ENCODE measurements around the gene CTSS.
"Not testable (repeated sequence)": the region's sequence is repeated elsewhere in the genome, so short reads cannot be mapped to it uniquely, and the experiment has no call there.

The CTSS gene

DNA sequence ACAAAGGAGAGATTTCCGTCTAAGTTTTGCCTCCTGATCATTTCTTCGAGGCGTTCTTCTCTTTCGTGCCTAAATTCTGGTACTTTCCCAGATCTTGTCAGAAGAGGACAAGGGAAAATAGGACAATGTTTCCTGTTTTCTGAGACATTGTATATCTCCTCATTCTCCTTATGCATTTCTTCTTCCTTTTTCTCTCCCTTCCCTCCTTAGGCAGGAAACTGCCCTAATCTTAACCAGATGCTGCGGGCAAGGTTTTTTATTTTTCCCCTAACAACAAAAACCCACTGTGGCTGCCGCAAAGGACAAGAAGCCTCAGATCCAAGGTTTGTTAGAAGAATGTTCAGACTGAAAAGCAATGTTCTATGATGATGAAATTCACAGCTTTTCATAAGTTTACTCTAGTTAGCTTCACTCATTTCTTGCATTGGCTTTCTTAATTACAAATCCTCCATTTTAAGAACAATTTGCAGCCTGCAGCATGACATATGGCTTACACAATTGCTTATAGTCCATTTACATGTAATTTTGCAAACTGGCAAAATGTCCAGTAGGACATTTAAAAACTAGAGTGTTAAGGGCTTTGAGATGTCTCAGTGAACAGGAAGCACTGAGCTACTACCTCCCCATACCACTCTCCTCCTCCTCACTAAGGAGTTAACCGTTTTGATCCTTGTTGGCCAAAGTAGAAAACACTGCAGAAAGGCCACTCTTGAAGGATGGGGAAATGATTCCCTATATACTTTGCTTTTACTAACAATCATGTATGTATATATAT lies 41.9 kb upstream of the CTSS start:
- no peak for DNase-seq (ENCODE audit: extremely low read depth, low read depth)
- TF ChIP-seq, protein P1, sequence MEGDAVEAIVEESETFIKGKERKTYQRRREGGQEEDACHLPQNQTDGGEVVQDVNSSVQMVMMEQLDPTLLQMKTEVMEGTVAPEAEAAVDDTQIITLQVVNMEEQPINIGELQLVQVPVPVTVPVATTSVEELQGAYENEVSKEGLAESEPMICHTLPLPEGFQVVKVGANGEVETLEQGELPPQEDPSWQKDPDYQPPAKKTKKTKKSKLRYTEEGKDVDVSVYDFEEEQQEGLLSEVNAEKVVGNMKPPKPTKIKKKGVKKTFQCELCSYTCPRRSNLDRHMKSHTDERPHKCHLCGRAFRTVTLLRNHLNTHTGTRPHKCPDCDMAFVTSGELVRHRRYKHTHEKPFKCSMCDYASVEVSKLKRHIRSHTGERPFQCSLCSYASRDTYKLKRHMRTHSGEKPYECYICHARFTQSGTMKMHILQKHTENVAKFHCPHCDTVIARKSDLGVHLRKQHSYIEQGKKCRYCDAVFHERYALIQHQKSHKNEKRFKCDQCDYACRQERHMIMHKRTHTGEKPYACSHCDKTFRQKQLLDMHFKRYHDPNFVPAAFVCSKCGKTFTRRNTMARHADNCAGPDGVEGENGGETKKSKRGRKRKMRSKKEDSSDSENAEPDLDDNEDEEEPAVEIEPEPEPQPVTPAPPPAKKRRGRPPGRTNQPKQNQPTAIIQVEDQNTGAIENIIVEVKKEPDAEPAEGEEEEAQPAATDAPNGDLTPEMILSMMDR (IDR thresholded peaks at IDR 0.05; ENCODE audit: low read depth, low read length, missing control alignments), result no peak

GRCh38 chr1:150805899-150806298 lies 40.3 kb upstream of the CTSS start:
- peak overlapping the region; percentile 53; the same call in 1 of the 2 replicates for H3K4me3 ChIP-seq (replicated peaks; ENCODE audit: low read depth, low read length)
- DNase-seq (ENCODE audit: extremely low read depth, low read depth), result no peak
- TF ChIP-seq, protein P1 (IDR thresholded peaks at IDR 0.05; ENCODE audit: low read depth, low read length, missing control alignments), result no peak

More for the DNA sequence above, 41.9 kb upstream of the CTSS start:
- H3K4me3 ChIP-seq (replicated peaks; ENCODE audit: low read depth, low read length), result peak overlapping the region; percentile 53

DNA sequence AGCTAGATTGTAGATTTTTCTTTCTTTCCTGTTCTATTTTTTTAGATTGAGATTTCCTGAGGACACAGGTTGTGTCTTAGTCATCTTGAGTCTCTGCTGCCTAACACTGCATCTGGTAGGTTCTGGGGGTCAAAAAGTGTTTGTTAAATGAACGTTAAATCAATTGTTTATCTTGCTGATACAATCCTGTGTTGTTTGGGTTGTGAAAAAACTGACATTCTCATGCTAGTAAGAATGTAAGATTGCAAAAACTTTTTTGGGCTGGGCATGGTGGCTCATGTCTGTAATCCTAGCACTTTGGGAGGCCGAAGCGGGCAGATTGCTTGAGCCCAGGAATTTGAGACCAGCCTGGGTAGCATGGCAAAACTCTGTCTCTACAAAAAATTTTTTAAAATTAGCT lies 39.1 kb upstream of the CTSS start:
- no peak for DNase-seq (ENCODE audit: extremely low read depth, low read depth)
- H3K4me3 ChIP-seq (replicated peaks; ENCODE audit: low read depth, low read length), result no peak overlapping the region
- TF ChIP-seq, protein P1 (IDR thresholded peaks at IDR 0.05; ENCODE audit: low read depth, low read length, missing control alignments), result no peak

- DNase-seq (ENCODE audit: extremely low read depth, low read depth), result no peak
- no peak overlapping the region for H3K4me3 ChIP-seq (replicated peaks; ENCODE audit: low read depth, low read length)
- TF ChIP-seq, protein P1 (IDR thresholded peaks at IDR 0.05; ENCODE audit: low read depth, low read length, missing control alignments), result no peak
Observed at GRCh38 chr1:150799089-150799488, 33.5 kb upstream of the CTSS start.

GRCh38 chr1:150798525-150798924 lies 32.9 kb upstream of the CTSS start:
- TF ChIP-seq, protein P1 (IDR thresholded peaks at IDR 0.05; ENCODE audit: low read depth, low read length, missing control alignments), result no peak
- no peak for DNase-seq (ENCODE audit: extremely low read depth, low read depth)
- H3K4me3 ChIP-seq (replicated peaks; ENCODE audit: low read depth, low read length), result no peak overlapping the region

DNA sequence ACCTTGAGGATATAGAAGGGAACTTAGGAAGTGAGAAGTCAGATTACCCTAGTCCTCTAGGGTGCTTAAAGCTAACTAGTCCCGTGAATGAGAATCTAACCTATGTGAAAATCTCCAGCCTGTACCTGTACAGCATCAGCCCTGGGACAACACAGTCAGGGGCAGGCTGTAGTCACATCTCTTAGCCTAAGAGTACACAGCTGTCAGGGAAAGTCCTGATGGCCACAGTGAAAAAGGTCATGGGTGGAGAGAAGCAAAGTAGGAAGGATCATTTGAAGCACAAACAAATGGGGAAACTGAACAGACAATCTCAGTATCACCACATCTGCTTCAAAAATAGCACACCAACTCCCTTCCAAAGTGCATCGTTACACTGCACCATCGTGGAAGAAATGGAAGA lies 30.8 kb upstream of the CTSS start:
- TF ChIP-seq, protein P1 (IDR thresholded peaks at IDR 0.05; ENCODE audit: low read depth, low read length, missing control alignments), result no peak
- no peak overlapping the region for H3K4me3 ChIP-seq (replicated peaks; ENCODE audit: low read depth, low read length)
- no peak for DNase-seq (ENCODE audit: extremely low read depth, low read depth)

GRCh38 chr1:150793778-150794177 lies 28.2 kb upstream of the CTSS start:
- not testable (repeated sequence) for H3K4me3 ChIP-seq (replicated peaks; ENCODE audit: low read depth, low read length); DNase-seq (ENCODE audit: extremely low read depth, low read depth)
